ENCODE results near the gene PRADC1. TPM values are rescaled to one million over a fixed set of nuclear protein-coding genes. Genes with fewer than 3 reads are reported as not detected.

Gene PRADC1
- total RNA-seq, 1 donor from 2014 or later: 8.1 TPM

GRCh38 chr2:73232403-73233153 lies 461 bp downstream of the PRADC1 start:
- DNase-seq (ENCODE audit: extremely low spot score in 2 of 2): no peak
- peaks cover 0 to 8% of the 10 kb centered on the region in 2 donors for H3K36me3 ChIP-seq
- H3K4me3 ChIP-seq: peak overlapping the region; percentile 73 to 83
- intact Hi-C loops (cut with DNase I): no loop called here
- TF ChIP-seq POLR2AphosphoS5 (IDR thresholded peaks at IDR 0.05; ENCODE audit: insufficient read depth in 1 of 2, low read depth in 1 of 2): no peak
- no peak for TF ChIP-seq CTCF (IDR thresholded peaks at IDR 0.05)
- H3K27me3 ChIP-seq: no peaks in the 10 kb centered on the region
- H3K27ac ChIP-seq: peak overlapping the region; percentile 41
- H3K9me3 ChIP-seq: no peaks in the 10 kb centered on the region
- H3K4me1 ChIP-seq: peaks cover 36% of the 10 kb centered on the region

- H3K27ac ChIP-seq: no peak overlapping the region
- DNase-seq (ENCODE audit: extremely low spot score in 2 of 2): no peak
- peaks cover 8% of the 10 kb centered on the region for H3K4me1 ChIP-seq
- H3K9me3 ChIP-seq: no peaks in the 10 kb centered on the region
- H3K27me3 ChIP-seq: no peaks in the 10 kb centered on the region
- no peak for TF ChIP-seq POLR2A (IDR thresholded peaks at IDR 0.05)
- no peak for TF ChIP-seq POLR2AphosphoS5 (IDR thresholded peaks at IDR 0.05; ENCODE audit: insufficient read depth in 1 of 2, low read depth in 1 of 2)
- TF ChIP-seq CTCF (IDR thresholded peaks at IDR 0.05): no peak
- peaks cover 0 to 16% of the 10 kb centered on the region in 2 donors for H3K36me3 ChIP-seq
- no peak overlapping the region for H3K4me3 ChIP-seq
- intact Hi-C loops (cut with DNase I): no loop called here
Observed at GRCh38 chr2:73228631-73229030, 4.4 kb downstream of the PRADC1 start.

GRCh38 chr2:73227086-73227485 lies 6.0 kb downstream of the PRADC1 start:
- H3K27me3 ChIP-seq: no peaks in the 10 kb centered on the region
- no peak overlapping the region for H3K4me3 ChIP-seq
- intact Hi-C loops (cut with DNase I): no loop called here
- H3K4me1 ChIP-seq: peaks cover under 1% of the 10 kb centered on the region
- no peak for DNase-seq (ENCODE audit: extremely low spot score in 2 of 2)
- H3K27ac ChIP-seq: no peak overlapping the region
- TF ChIP-seq CTCF (IDR thresholded peaks at IDR 0.05): no peak
- no peak for TF ChIP-seq POLR2A (IDR thresholded peaks at IDR 0.05)
- TF ChIP-seq POLR2AphosphoS5 (IDR thresholded peaks at IDR 0.05; ENCODE audit: insufficient read depth in 1 of 2, low read depth in 1 of 2): no peak
- H3K36me3 ChIP-seq: peaks cover 0 to 31% of the 10 kb centered on the region in 2 donors
- no peaks in the 10 kb centered on the region for H3K9me3 ChIP-seq

GRCh38 chr2:73225513-73226360 lies 7.3 kb downstream of the PRADC1 start:
- no peak for DNase-seq (ENCODE audit: extremely low spot score in 2 of 2)
- intact Hi-C loops (cut with DNase I): no loop called here
- H3K27me3 ChIP-seq: no peaks in the 10 kb centered on the region
- no peak for TF ChIP-seq POLR2AphosphoS5 (IDR thresholded peaks at IDR 0.05; ENCODE audit: insufficient read depth in 1 of 2, low read depth in 1 of 2)
- H3K27ac ChIP-seq: no peak overlapping the region
- H3K4me3 ChIP-seq: no peak overlapping the region
- no peaks in the 10 kb centered on the region for H3K4me1 ChIP-seq
- H3K36me3 ChIP-seq: peaks cover 0 to 43% of the 10 kb centered on the region in 2 donors
- H3K9me3 ChIP-seq: no peaks in the 10 kb centered on the region

GRCh38 chr2:73223821-73224220 lies 9.2 kb downstream of the PRADC1 start:
- H3K36me3 ChIP-seq: peaks cover 0 to 51% of the 10 kb centered on the region in 2 donors
- no peak for TF ChIP-seq CTCF (IDR thresholded peaks at IDR 0.05)
- no peak for TF ChIP-seq POLR2AphosphoS5 (IDR thresholded peaks at IDR 0.05; ENCODE audit: insufficient read depth in 1 of 2, low read depth in 1 of 2)
- no peak for TF ChIP-seq POLR2A (IDR thresholded peaks at IDR 0.05)
- H3K9me3 ChIP-seq: no peaks in the 10 kb centered on the region
- H3K27me3 ChIP-seq: no peaks in the 10 kb centered on the region
- no peak overlapping the region for H3K4me3 ChIP-seq
- intact Hi-C loops (cut with DNase I): no loop called here
- no peaks in the 10 kb centered on the region for H3K4me1 ChIP-seq
- H3K27ac ChIP-seq: no peak overlapping the region
- no peak for DNase-seq (ENCODE audit: extremely low spot score in 2 of 2)
